ENCODE data around the gene PLPPR3. TPM values are rescaled to one million over a fixed set of nuclear protein-coding genes. Genes with fewer than 3 reads are reported as not detected.
A peak's percentile ranks its signal among the peaks of the same experiment; 100 is the strongest.
"Not testable (repeated sequence)": the region's sequence is repeated elsewhere in the genome, so short reads cannot be mapped to it uniquely, and the experiment has no call there.

Gene PLPPR3
- total RNA-seq, 1 donor from 2014 or later, result not detected

DNA sequence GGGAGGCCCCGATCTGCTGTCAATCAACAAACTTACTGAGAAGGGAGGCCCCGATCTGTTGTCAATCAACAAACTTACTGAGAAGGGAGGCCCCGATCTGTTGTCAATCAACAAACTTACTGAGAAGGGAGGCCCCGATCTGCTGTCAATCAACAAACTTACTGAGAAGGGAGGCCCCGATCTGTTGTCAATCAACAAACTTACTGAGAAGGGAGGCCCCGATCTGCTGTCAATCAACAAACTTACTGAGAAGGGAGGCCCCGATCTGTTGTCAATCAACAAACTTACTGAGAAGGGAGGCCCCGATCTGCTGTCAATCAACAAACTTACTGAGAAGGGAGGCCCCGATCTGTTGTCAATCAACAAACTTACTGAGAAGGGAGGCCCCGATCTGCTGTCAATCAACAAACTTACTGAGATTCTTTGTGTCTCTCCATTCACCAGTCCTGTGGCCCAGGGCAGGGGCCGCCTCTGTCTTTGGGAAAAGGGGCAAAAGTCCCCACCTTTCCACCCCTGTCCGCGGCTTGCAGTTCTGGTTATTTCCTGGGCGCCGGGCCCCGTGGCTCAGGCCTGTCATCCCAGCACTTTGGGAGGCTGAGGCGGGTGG lies 32.0 kb upstream of the PLPPR3 start:
- ATAC-seq, result not testable (repeated sequence)

DNA sequence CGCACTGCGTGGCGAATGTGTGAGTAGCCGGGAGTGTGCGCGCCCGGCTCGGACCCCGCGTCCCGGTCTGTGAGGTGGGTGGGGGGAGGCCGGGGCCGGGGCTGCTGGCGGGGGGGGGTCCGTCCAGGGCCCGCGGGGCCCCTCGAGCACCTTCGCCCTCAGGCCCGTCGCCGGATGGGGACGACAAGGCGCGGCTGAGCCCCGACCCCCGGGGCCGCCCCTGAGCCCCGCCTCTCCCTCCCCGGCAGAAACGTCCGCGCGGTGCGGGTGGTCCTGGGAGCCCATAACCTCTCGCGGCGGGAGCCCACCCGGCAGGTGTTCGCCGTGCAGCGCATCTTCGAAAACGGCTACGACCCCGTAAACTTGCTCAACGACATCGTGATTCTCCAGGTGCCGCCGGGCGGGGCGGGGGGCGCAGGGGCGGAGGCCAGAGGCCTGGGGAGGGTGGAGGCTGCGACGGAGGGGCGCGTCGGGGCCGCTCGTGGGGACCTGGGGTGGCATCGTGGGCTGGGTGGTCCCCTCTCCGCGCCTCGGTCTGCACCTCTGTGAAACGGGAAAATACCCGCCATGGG lies 31.3 kb upstream of the PLPPR3 start:
- no peak for ATAC-seq

DNA sequence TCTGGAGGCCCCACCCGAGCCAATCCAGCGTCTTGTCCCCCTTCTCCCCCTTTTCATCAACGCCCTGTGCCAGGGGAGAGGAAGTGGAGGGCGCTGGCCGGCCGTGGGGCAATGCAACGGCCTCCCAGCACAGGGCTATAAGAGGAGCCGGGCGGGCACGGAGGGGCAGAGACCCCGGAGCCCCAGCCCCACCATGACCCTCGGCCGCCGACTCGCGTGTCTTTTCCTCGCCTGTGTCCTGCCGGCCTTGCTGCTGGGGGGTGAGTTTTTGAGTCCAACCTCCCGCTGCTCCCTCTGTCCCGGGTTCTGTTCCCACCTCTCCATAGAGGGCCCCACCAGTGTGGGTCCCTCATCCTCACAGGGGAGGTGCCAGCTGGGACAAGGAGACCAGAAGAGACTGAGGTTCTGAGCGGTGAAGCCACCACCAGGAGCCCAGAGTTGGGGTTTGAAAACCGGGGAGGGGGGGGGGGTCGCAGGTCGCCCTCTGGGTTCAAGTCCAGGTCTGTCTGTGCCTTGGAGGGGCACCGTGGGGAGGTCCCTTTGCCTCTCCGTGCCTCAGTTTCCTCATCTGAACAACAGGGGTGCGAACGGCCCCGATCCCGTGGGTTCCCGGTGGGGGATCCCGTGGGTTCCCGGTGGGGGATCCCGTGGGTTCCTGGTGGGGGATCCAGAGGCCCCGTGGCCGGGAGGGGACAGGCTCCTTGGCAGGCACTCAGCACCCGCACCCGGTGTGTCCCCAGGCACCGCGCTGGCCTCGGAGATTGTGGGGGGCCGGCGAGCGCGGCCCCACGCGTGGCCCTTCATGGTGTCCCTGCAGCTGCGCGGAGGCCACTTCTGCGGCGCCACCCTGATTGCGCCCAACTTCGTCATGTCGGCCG lies 30.6 kb upstream of the PLPPR3 start, which contains the start of gene ELANE:
TSS of gene ELANE (plus strand) at position 168 of the 878 bp plus-strand sequence. CDS start at position 194, 26 bp downstream.
- no peak for ATAC-seq

DNA sequence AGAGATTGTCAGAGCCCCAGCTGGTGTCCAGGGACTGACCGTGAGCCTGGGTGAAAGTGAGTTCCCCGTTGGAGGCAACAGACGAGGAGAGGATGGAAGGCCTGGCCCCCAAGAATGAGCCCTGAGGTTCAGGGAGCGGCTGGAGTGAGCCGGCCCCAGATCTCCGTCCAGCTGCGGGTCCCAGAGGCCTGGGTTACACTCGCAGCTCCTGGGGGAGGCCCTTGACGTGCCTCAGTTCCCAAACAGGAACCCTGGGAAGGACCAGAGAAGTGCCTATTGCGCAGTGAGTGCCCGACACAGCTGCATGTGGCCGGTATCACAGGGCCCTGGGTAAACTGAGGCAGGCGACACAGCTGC lies 29.2 kb upstream of the PLPPR3 start:
- no peak for ATAC-seq

DNA sequence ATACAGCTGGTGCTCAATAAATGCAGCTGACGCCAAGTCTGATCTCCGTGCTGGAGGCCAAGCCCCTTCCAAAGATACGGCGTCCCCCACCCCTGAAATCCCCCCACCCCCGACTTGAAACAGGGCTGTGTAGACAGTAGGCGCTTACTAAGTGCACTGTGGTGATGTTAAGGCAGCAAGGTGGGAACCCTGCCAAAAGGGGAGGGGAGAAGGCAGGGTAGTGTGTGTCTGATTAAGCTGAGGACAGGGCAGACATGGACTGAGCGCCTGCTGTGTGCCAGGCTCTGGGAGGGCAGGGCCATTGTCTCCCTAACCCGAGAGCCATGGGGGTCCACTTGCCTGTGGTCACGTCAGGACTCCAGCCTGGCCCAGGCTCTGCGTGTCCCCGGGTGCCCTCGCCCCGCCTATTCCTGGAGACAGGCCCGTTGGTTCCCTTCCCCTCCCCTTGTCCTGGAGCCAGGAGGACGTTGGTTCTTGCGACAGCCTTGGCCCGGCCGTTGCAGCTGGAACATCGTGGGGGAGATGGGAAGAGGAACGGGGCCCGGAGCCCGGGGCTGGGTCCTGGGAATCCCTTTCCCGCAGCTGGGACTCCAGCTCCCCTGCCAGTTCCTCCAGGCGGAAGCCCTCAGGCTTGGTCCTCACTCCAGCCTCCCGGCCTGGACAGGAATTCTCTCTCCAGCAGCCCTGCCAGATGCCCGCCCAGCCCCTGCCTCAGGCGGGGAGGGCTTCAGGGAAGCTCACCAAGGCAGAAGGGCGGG lies 28.6 kb upstream of the PLPPR3 start:
- ATAC-seq, result peak; percentile 54

DNA sequence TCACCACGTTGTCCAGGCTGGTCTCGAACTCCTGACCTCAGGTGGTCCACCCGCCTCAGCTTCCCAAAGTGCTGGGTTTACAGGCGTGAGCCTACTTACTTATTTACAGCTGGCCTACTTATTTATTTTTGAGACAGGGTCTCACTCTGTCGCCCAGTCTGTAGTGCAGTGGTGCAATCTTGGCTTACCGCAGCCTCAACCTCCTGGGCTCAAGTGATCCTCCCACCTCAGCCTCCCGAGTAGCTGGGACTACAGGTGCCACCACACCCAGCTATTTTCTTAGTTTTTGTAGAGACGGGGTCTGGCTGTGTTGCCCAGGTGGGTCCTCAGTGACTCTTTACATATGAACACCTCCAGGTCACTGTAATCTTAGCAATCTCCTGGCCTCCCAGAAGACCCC lies 27.4 kb upstream of the PLPPR3 start:
- ATAC-seq, result not testable (repeated sequence)

DNA sequence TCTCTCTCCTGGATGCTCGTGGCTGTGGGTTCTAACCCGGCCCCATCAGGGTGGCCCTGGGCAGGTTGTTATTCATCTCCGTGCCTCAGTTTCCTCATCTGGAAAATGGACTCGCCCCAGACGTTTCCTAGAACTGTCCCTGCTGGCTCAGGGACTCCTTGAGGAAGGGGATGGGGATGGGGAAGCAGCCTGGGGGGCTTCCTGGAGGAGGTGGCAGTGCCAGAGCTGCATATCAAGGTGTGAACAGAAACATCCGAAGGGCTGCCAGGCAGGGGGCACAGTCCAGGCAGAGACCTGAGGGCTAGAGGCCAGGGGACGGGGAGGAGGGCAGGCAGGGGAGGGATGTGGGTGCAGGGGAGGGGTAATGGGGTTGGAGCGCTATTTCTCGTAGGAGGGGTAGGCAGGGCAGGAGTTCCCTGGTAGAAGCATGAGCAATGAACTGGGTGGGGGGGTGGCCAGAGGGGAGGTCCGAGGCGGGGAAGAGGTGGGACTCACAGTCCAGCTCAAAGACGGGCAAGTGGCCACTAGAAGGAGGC lies 26.7 kb upstream of the PLPPR3 start:
- ATAC-seq, result no peak

DNA sequence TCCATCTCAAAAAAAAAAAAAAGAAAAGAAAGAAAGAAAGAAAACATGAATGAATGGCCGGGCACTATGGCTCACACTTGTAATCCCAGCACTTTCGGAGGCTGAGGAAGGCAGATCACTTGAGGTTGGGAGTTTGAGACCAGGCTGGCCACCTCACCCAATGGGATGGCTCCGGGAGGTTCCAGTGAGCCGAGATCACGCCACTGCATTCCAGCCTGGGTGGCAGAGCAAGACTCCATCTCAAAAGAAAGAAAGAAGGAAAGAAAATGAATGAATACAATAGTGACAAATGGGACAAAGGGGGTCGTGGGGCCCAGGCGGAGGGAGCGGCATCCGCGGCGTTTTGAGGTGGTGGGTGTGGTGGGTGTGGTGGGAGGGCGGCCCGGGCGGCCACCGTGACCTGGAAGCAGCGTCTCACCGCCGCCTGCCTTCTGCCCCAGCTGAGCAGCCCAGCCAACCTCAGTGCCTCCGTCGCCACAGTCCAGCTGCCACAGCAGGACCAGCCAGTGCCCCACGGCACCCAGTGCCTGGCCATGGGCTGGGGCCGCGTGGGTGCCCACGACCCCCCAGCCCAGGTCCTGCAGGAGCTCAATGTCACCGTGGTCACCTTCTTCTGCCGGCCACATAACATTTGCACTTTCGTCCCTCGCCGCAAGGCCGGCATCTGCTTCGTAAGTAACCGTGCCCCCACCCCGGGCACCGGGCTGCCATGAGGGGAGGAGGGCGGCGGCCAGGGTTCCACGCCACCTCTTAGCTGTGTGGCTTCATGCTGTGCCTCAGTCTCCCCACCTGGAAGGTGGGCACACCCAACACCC lies 24.2 kb upstream of the PLPPR3 start:
- no peak for ATAC-seq

DNA sequence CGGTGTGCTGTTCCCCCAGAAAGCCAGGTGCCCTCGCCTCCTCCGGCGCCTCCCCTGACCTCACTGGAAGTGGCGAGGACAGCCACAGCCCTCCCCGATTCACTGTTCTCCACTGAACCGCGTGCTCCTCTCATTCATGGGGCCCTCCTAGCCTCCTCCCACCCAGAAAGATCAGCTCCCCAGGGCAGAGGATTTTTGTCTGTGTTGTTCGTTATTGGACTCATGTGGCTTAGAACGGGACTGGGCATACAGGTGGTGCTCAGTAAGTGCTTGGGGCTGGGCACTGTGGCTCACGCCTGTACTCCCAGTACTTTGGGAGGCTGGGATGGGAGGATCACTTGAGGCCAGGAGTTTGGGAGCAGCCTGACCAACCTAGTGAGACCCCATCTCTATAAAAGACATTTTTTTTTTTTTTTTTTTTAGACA lies 22.8 kb upstream of the PLPPR3 start:
- no peak for ATAC-seq

DNA sequence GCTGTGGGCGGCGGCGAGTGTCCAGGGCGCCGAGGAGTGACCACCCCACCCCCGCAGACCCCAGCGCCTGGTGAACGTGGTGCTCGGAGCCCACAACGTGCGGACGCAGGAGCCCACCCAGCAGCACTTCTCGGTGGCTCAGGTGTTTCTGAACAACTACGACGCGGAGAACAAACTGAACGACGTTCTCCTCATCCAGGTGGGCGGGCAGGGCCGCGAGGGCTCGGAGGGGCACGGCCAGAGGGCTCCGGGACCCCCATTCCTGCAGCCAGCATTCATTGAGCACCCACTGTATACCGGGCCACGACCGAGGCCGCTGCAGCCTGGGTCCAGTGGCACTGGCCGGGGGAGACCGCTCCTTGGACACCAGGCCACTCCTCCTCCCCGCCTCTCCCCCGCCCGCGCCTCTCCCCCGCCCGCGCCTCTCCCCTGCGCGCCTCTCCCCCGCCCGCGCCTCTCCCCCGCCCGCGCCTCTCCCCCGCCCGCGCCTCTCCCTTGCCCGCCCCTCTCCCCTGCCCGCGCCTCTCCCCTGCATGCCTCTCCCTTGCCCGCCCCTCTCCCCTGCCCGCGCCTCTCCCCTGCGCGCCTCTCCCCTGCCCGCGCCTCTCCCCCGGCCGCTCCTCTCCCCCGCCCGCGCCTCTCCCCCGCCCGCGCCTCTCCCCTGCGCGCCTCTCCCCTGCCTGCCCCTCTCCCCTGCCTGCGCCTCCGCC lies 22.2 kb upstream of the PLPPR3 start:
- no peak for ATAC-seq

DNA sequence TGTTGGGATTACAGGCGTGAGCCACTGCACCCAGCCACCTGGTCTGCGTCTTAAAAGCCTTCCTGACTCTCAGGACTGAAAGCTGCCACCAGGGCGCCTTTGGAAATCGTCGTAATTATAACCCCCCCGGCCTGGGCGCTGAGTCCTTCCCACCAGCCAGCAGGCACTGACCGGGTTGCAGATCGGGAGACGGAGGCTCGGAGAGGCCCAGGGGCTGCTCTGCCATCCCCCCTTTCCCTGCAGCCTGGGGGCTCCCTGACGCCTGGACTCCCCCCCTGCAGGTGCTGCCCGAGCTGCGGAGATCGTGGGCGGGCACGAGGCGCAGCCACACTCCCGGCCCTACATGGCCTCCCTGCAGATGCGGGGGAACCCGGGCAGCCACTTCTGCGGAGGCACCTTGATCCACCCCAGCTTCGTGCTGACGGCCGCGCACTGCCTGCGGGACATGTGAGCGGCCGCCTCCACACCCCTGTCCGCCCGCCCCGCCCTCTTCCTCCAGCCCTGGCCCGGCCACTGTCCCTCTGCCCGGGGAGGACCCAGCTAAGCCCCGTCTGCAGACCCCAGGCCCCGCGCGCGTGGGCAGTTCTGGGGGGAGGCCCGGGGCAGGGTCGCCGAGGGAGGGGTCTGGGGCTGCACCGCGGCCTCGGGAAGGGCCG lies 21.6 kb upstream of the PLPPR3 start:
- peak; percentile 21 for ATAC-seq

DNA sequence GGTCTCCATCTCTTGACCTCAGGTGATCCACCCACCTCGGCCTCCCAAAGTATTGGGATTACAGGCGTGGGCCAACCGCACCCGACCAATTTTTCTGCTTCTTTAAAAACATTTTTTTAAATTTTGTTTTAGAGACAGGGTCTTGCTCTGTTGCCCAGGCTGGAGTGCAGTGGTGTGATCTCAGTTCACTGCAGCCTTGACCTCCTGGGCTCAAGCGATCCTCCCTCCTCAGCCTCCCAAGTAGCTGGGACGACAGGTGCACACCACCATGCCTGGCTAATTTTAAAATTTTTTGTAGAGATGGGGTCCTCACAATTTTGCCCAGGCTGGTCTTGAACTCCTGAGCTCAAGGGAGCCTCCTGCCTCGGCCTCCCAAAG lies 21.0 kb upstream of the PLPPR3 start:
- not testable (repeated sequence) for ATAC-seq

DNA sequence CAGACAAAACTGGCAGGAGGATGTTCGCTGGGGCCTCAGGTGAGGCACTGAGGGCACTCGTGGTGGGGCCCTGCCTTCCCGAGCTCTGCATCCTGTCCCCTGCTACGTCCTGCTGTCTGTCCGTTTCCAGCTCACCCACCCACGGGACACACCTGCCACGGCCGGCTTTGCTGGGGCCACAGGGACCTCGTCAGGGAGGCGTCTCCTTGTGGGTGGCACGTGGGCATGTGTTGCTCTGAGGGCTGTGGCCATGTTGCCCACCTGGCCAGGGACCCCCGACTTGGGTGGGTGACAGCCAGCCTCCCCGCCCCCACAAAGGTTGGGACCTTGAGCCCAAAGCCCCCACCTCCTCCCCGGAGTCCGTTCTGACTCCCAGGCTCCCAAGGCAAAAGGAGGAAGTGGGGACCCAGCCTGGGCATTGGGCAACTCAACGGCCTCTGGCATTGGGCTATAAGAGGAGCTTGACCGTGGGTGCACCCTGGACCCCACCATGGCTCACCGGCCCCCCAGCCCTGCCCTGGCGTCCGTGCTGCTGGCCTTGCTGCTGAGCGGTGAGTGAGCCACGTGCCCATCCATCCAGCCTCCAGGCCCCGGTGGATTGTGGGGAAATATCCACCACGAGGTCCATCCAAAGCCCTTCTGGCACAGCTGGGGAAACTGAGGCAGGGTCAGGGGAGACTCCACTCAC lies 18.9 kb upstream of the PLPPR3 start, which contains the start of gene PRTN3:
TSS of gene PRTN3 (plus strand) at position 481 of the 688 bp plus-strand sequence. CDS start at position 491, 10 bp downstream.
- peak; percentile 31 for ATAC-seq

DNA sequence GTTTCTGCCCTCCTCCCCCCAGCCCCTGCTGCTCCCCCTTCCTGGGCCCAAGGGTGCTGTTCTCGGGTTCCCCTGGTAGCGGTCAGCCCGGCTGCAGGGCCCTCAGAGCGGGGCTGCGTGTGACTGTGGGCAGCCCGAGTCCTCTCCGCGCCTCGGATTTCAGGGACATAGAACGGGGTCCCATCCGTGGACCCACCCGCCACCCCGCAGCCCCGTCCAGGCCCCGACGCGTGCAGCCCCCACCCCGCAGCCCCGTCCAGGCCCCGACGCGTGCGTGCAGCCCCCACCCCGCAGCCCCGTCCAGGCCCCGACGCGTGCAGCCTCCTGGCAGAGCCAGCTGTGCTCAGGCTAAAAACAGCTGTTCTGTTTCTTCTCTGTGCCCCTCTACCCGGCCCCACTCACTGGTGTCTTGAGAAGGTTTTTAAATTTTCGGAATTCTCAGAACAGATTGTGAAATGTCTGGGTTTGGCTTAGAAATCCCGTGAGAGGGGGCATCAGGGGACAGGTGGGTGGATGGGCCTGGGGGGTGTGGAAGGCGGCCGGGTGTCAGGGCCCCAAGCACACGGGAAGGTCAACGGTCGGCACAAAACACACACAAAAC lies 13.6 kb upstream of the PLPPR3 start:
- peak; percentile 65 for ATAC-seq

DNA sequence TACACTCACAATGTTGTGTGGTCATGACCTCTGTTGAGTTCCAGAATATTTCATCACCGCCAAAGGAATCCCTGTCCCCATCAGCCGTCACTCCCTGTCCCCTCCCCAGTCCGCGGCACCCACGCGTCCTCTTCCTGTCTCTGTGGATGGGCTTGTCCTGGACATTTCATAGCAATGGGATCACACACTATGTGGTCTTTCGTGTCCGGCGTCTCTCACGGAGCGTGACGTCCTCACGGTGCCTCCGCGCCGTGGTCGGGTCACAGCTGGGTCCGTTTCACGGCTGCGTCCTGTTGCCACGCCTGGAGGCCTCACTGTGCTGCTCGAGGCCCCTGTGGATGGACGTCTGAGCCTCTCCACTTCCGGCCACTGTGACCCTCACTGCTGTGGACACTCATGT lies 12.5 kb upstream of the PLPPR3 start:
- ATAC-seq, result no peak

DNA sequence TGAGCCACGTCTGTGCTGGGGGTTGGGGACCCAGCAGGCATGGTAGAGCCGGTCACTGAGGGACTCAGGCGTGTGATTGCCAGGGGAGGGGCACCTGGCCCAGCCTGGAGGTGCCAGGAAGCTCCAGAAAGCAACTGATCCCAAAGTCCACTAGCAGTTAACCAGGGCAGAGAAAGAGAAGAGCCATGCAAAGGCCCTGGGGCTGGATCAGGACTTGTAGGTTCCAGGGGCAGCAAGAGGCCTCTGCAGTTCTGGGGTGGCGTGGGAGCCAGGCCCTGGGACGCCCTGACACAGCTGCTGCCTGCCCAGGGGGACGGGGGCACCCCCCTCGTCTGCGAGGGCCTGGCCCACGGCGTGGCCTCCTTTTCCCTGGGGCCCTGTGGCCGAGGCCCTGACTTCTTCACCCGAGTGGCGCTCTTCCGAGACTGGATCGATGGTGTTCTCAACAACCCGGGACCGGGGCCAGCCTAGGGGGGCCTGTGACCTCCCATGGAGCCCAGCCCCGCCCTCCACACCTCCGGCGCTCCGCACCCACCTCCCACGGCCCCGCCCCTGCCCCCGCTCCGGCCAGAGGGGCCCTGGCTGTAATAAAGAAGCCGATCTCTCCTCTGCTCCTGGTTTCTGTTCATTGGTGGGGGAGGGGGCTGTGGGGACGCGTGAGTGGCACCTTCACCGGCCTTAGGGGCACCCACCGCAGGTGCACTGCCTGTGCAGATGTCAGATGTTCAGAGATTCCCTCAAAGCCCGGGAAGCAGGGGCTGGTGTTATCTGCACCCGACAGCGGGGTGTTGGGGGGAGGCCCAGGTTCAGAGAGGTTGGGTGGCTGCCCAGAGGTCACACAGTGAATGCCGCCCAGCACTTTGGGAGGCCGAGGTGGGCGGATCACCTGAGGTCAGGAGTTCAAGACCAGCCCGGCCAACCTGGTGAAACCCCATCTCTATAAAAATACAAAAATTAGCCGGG lies 9.9 kb upstream of the PLPPR3 start:
- ATAC-seq, result peak; percentile 13

DNA sequence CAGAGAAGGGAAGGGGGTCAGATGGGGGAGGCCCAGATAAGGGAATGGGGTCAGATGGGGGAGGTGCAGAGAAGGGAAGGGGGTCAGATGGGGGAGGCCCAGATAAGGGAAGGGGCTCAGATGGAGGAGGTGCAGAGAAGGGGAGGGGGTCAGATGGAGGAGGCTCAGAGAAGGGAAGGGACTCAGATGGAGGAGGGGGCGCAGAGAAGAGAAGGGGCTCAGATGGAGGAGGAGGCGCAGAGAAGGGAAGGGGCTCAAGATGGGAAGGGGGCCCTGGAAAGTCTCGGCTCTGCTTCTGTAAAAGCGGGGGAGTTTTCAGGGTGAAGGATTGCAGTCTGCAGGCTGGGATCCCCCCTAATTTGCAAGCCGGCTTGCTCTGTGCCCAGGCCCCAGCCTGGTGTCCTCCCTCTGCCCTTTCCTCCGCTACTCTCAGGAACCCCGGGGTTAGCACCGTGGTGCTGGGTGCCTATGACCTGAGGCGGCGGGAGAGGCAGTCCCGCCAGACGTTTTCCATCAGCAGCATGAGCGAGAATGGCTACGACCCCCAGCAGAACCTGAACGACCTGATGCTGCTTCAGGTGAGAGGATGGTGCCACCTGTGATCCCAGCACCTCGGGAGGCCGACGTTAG lies 7.5 kb upstream of the PLPPR3 start:
- no peak for ATAC-seq

Measured in esophagus mucosa (tissue), 1 donor.